A549 (cell line): ENCODE results near the gene SLC7A6OS. TPM values are rescaled to one million over a fixed set of nuclear protein-coding genes. Genes with fewer than 3 reads are reported as not detected.

ENCODE experiments used
- ATAC-seq, 2 experiments: fragments of 200-7000 bp in 1 of 2; fragments of >200 bp in 1 of 2; cut with Nextera tagmentation in 1 of 2; cut with Tn5 transposase in 1 of 2; 3 replicates each; pipeline versions ENCODE4 v1.8.0 to v1.9.1; 2018 to 2020; ENCODE audit warnings: mild to moderate bottlenecking in 1 of 2, moderate library complexity in 1 of 2
- CTCF ChIA-PET: fragments of 300-600 bp; sonication (Branson Sonifier 250); formaldehyde crosslinking; extraction: SDS; loops from one replicate; lab custom pipeline; 2021; ENCODE audit warnings: antibody characterized with exemption, inconsistent platforms; lab: Yijun Ruan, JAX
- POLR2A ChIA-PET: fragments of 350-600 bp; formaldehyde crosslinking; extraction: SDS; loops from one replicate; lab custom pipeline; 2021; ENCODE audit warnings: antibody characterized with exemption, inconsistent platforms; lab: Yijun Ruan, JAX
- DNase-seq, 2 experiments: peaks; one replicate each; pipeline versions ENCODE4 v3.0.0 to v3.0.0-alpha.2; 2011 to 2016; ENCODE audit warnings: low read depth in 1 of 2, low spot score in 1 of 2
- FAIRE-seq: peaks from 2 replicates; lab custom pipeline; 2011; peaks lifted over from hg19 to GRCh38; lab: Jason Lieb, UNC
- H3K27ac ChIP-seq, 2 experiments: fragments of >200 bp; sonication (Bioruptor Twin); formaldehyde crosslinking; 3 replicates each; pipeline ENCODE4 v1.5.1; 2016 to 2017
- H3K4me1 ChIP-seq: fragments of >200 bp; sonication (Bioruptor Twin); formaldehyde crosslinking; 3 replicates; pipeline ENCODE4 v1.6.1; 2016
- H3K4me2 ChIP-seq: fragments of >200 bp; sonication (Bioruptor Twin); formaldehyde crosslinking; 3 replicates; pipeline ENCODE4 v1.6.1; 2016
- H3K4me3 ChIP-seq: fragments of >200 bp; sonication (Bioruptor Twin); formaldehyde crosslinking; 3 replicates; pipeline ENCODE4 v1.5.1; 2016
- H3K9me3 ChIP-seq: fragments of >200 bp; sonication (Bioruptor Twin); formaldehyde crosslinking; 3 replicates; pipeline ENCODE4 v1.6.1; 2016
- BHLHE40 ChIP-seq: IDR thresholded peaks from 2 replicates; pipeline ENCODE4 v1.6.1; 2012; ENCODE audit warnings: low read depth, low read length, inconsistent platforms
- CBX8 ChIP-seq: fragments of 200-600 bp; sonication (generic); IDR thresholded peaks from 2 replicates; pipeline ENCODE4 v1.6.1; 2016
- EHF ChIP-seq: fragments of 250-450 bp; sonication (Bioruptor Pico); IDR thresholded peaks from 2 replicates; pipeline ENCODE4 v1.5.0; 2020; ENCODE audit warnings: mild to moderate bottlenecking
- EHMT2 ChIP-seq: fragments of 200-600 bp; sonication (generic); IDR thresholded peaks from 2 replicates; pipeline ENCODE4 v1.6.1; 2016; ENCODE audit warnings: antibody characterized with exemption, low read depth, mild to moderate bottlenecking, moderate library complexity
- EP300 ChIP-seq, 2 experiments: fragments of >200 bp; sonication (Bioruptor Twin); formaldehyde crosslinking; IDR thresholded peaks; 2 replicates in 1 of 2; 3 replicates in 1 of 2; pipeline ENCODE4 v1.6.1; 2016 to 2017
- HDAC2 ChIP-seq: fragments of 200-600 bp; sonication (generic); IDR thresholded peaks from 2 replicates; pipeline ENCODE4 v1.6.1; 2016
- HEYL ChIP-seq: fragments of 250-450 bp; sonication (Bioruptor Pico); IDR thresholded peaks from 2 replicates; pipeline ENCODE4 v1.8.0; 2021; ENCODE audit warnings: mild to moderate bottlenecking, moderate library complexity
- HOXA7 ChIP-seq: fragments of 250-450 bp; sonication (Bioruptor Pico); IDR thresholded peaks from 2 replicates; pipeline ENCODE4 v1.5.0; 2020; ENCODE audit warnings: mild to moderate bottlenecking, moderate library complexity
- JUN ChIP-seq, 2 experiments: fragments of >200 bp; sonication (Bioruptor Twin); formaldehyde crosslinking; IDR thresholded peaks; 2 replicates in 1 of 2; 3 replicates in 1 of 2; pipeline ENCODE4 v1.6.1; 2016 to 2017
- MAFK ChIP-seq: fragments of 450-650 bp; IDR thresholded peaks from 2 replicates; pipeline ENCODE4 v1.6.1; 2014; ENCODE audit not compliant: partially characterized antibody
- RCOR1 ChIP-seq: fragments of 150-350 bp; IDR thresholded peaks from 2 replicates; pipeline ENCODE4 v1.6.1; 2014; ENCODE audit warnings: antibody characterized with exemption, low read length, low read depth
- RFX5 ChIP-seq: fragments of 450-650 bp; IDR thresholded peaks from 2 replicates; pipeline ENCODE4 v1.7.1; 2014; ENCODE audit warnings: antibody characterized with exemption, mild to moderate bottlenecking, moderate library complexity
- RNF2 ChIP-seq: fragments of 200-600 bp; sonication (generic); IDR thresholded peaks from 2 replicates; pipeline ENCODE4 v1.6.1; 2016; ENCODE audit warnings: low read depth, mild to moderate bottlenecking, antibody characterized with exemption, moderate library complexity, borderline replicate concordance
- TFCP2L1 ChIP-seq: fragments of 250-450 bp; sonication (Bioruptor Pico); IDR thresholded peaks from 2 replicates; pipeline ENCODE4 v1.5.0; 2021; ENCODE audit warnings: mild to moderate bottlenecking
- ZFP36 ChIP-seq: fragments of 450-650 bp; IDR thresholded peaks from 2 replicates; pipeline ENCODE4 v1.6.1; 2014; ENCODE audit warnings: borderline replicate concordance; ENCODE audit not compliant: partially characterized antibody
- ZNF302 ChIP-seq: fragments of 250-450 bp; sonication (Bioruptor Pico); IDR thresholded peaks from 2 replicates; pipeline ENCODE4 v1.9.0; 2021; ENCODE audit warnings: inconsistent platforms, mild to moderate bottlenecking, moderate library complexity
- ZSCAN20 ChIP-seq: fragments of 250-450 bp; sonication (Bioruptor Pico); IDR thresholded peaks from 2 replicates; pipeline ENCODE4 v1.8.0; 2022; ENCODE audit warnings: mild to moderate bottlenecking, moderate library complexity
- WGBS: methylation state at CpG from one replicate; pipeline ENCODE4 v1.1.6; 2017; ENCODE audit errors: missing lambda C conversion rate; 5-methylcytosine and 5-hydroxymethylcytosine counted together
- polyA plus RNA-seq, 4 experiments: library from polyadenylated mRNA; depleted of rRNA in 3 of 4; stranded (reverse); fragments of >200 nt; fragmentation: RNase III in 1 of 4; extraction: RNeasy Plus Mini Kit Qiagen cat#74134 plus additional on column Dnase treatment in 1 of 4; gene quantifications; 2 replicates in 3 of 4; 3 replicates in 1 of 4; pipeline ENCODE4 v1.2.3, GENCODE V29; 2011 to 2017
- TF ChIP-seq, protein P1 (sequence below): fragments of 450-650 bp; IDR thresholded peaks from 2 replicates; pipeline ENCODE4 v1.6.1; 2014; ENCODE audit warnings: antibody characterized with exemption
- TF ChIP-seq, protein P2 (sequence below): fragments of 250-450 bp; sonication (Bioruptor Pico); IDR thresholded peaks from 2 replicates; pipeline ENCODE4 v1.5.0; 2020; ENCODE audit warnings: low read depth, mild to moderate bottlenecking, moderate library complexity
- TF ChIP-seq, protein P3 (sequence below): fragments of >200 bp; sonication (Bioruptor Twin); formaldehyde crosslinking; IDR thresholded peaks from 3 replicates; pipeline ENCODE4 v1.6.1; 2016

Gene SLC7A6OS
- polyA plus RNA-seq, 2 of the 4 experiments (the other 2 are of a cell fraction), result 10.4 to 11.9 TPM

DNA sequence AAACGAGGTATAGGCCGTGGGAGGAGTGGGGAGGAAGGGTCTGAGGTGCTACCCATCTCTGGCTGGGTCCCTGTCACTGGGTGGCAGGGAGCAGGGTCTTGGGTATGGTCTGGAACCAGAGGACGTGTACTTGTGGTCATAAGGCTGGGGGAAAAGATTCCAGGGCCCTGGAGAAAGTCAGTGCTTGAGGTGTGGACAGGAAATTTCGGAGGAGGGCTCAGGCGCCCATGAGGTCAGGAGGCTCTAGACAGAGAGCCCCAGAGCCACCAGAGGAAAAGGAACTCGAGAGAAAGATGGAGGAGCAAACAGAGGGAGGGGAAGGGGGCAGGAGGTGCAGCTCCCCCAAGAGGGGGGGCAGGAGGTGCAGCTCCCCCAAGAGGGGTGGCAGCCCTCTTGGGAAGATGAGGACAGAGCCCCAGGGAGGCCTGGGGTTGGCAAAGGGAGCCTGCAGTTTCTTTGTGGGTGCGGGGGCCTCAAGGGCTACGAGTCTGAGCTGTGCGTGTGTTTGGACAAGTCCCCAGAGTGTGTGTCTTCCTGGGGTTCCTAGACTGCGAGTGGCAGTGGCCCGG lies 47.1 kb downstream of the SLC7A6OS start:
- peak overlapping the region; percentile 94 to 97 for H3K27ac ChIP-seq
- DNase-seq, result no peak
- peak in 1 of 2 experiments; percentile 8; a peak in 2 of 6 replicates for ATAC-seq
- peak overlapping the region; percentile 84 for H3K4me2 ChIP-seq
- ChIA-PET CTCF (interaction anchor here (0.6 to 8.1 kb wide), 27 partner anchors 11 to 771 kb away, joined by 3 to 335 read pairs (median 7); partner anchors contain the start of genes PLA2G15, PRMT7 and SLC7A6OS), POLR2A (interaction anchor here (0.6 to 2.7 kb wide), 22 partner anchors 9 to 497 kb away, joined by 3 to 47 read pairs (median 4); partner anchors contain the start of genes PLA2G15, PRMT7 and SLC7A6OS)
- FAIRE-seq, result no peak
- WGBS, result 47% methylated on average over 9 of the region's 11 CpGs
- H3K9me3 ChIP-seq, result no peaks in the 10 kb centered on the region
- H3K4me3 ChIP-seq, result peak overlapping the region; percentile 85
- TF ChIP-seq, protein P1, sequence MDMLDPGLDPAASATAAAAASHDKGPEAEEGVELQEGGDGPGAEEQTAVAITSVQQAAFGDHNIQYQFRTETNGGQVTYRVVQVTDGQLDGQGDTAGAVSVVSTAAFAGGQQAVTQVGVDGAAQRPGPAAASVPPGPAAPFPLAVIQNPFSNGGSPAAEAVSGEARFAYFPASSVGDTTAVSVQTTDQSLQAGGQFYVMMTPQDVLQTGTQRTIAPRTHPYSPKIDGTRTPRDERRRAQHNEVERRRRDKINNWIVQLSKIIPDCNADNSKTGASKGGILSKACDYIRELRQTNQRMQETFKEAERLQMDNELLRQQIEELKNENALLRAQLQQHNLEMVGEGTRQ, result no peak
- TF ChIP-seq RNF2 (no peak), JUN (IDR thresholded peaks at IDR 0.05) (no peak), MAFK (no peak), RCOR1 (no peak), EHMT2 (no peak), EP300 (IDR thresholded peaks at IDR 0.05) (no peak), RFX5 (no peak), ZFP36 (no peak), CBX8 (no peak)
- peaks cover 35% of the 10 kb centered on the region for H3K4me1 ChIP-seq

DNA sequence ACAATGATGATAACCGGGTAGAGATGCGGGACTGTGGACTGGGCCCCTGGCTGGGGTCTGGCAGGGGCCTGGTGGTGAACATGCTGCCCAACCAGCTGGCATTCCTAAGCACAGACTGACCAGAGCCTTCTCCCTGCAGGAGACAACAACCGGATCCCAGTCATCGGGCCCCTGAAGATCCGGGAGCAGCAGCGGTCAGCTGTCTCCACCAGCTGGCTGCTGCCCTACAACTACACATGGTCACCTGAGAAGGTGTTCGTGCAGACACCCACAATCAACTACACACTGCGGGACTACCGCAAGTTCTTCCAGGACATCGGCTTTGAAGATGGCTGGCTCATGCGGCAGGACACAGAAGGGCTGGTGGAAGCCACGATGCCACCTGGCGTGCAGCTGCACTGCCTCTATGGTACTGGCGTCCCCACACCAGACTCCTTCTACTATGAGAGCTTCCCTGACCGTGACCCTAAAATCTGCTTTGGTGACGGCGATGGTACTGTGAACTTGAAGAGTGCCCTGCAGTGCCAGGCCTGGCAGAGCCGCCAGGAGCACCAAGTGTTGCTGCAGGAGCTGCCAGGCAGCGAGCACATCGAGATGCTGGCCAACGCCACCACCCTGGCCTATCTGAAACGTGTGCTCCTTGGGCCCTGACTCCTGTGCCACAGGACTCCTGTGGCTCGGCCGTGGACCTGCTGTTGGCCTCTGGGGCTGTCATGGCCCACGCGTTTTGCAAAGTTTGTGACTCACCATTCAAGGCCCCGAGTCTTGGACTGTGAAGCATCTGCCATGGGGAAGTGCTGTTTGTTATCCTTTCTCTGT lies 51.5 kb downstream of the SLC7A6OS start:
- POLR2A ChIA-PET, result interaction anchor here (1.4 kb wide), 1 partner anchor 22 kb away, joined by 7 read pairs; no protein-coding TSS in a partner anchor
- CTCF ChIA-PET, result interaction anchor here (3.6 to 8.1 kb wide), 7 partner anchors 7 to 67 kb away, joined by 18 to 335 read pairs (median 89); partner anchors contain the start of gene PLA2G15
- H3K4me1 ChIP-seq, result peaks cover 24% of the 10 kb centered on the region
- no peaks in the 10 kb centered on the region for H3K9me3 ChIP-seq
- TF ChIP-seq ZSCAN20 (CRISPR knock-in tag) (no peak), HEYL (CRISPR knock-in tag) (no peak), HDAC2 (no peak), ZNF302 (CRISPR knock-in tag) (no peak), EHF (CRISPR knock-in tag) (no peak), TFCP2L1 (no peak), HOXA7 (no peak), BHLHE40 (no peak), RNF2 (no peak)
- TF ChIP-seq, protein P2, sequence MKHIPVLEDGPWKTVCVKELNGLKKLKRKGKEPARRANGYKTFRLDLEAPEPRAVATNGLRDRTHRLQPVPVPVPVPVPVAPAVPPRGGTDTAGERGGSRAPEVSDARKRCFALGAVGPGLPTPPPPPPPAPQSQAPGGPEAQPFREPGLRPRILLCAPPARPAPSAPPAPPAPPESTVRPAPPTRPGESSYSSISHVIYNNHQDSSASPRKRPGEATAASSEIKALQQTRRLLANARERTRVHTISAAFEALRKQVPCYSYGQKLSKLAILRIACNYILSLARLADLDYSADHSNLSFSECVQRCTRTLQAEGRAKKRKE (CRISPR knock-in tag), result no peak
- TF ChIP-seq, protein P3, sequence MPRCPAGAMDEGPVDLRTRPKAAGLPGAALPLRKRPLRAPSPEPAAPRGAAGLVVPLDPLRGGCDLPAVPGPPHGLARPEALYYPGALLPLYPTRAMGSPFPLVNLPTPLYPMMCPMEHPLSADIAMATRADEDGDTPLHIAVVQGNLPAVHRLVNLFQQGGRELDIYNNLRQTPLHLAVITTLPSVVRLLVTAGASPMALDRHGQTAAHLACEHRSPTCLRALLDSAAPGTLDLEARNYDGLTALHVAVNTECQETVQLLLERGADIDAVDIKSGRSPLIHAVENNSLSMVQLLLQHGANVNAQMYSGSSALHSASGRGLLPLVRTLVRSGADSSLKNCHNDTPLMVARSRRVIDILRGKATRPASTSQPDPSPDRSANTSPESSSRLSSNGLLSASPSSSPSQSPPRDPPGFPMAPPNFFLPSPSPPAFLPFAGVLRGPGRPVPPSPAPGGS, result no peak
- TF ChIP-seq, all 56 proteins: peak for 0
- Histone ChIP-seq H3K4me2 (no peak overlapping the region), H3K27ac (peak overlapping the region in 1 of 2 experiments; percentile 83; a peak in 3 of 6 replicates), H3K4me3 (no peak overlapping the region)
- WGBS, result 89% methylated on average over 23 of the region's 27 CpGs
- ATAC-seq (no peak), DNase-seq (no peak), FAIRE-seq (no peak)
